Tongue (tissue), 1 donor: ENCODE data around the gene PSMB7. TPM values are rescaled to one million over a fixed set of nuclear protein-coding genes. Genes with fewer than 3 reads are reported as not detected.

Source experiments
- total RNA-seq: library from RNA; depleted of rRNA; stranded (reverse); fragments of >200 nt; gene quantifications from one replicate; pipeline ENCODE4 v1.2.3, GENCODE V29; 2014

PSMB7 gene
- total RNA-seq, 1 donor from 2014 or later = 178 TPM

Other genes with a start within 250 kb of the PSMB7 start
- 33.6 TPM for gene NEK6, start 157.5 kb downstream of the PSMB7 start, total RNA-seq
- not detected for gene ADGRD2, start 35.0 kb upstream of the PSMB7 start, total RNA-seq
- not detected for gene NR5A1, start 92.0 kb upstream of the PSMB7 start, total RNA-seq